Motor neuron (in vitro differentiated cells): ENCODE measurements around the gene EFNA4. TPM values are rescaled to one million over a fixed set of nuclear protein-coding genes. Genes with fewer than 3 reads are reported as not detected.

ENCODE experiments used
- ATAC-seq, 8 experiments: fragments of 200-7000 bp; cut with Tn5 transposase; replicated peaks in 6 of 8; 2 replicates each; pipeline ENCODE4 v1.8.0; 2021; ENCODE audit warnings: mild to moderate bottlenecking in 8 of 8, moderate library complexity in 8 of 8
- H3K27ac ChIP-seq, 2 donors: fragments of 250-450 bp; sonication (Bioruptor Pico); 2 replicates each; pipeline ENCODE4 v1.9.0; 2021; ENCODE audit warnings: antibody characterized with exemption in 2 of 2, mild to moderate bottlenecking in 2 of 2, moderate library complexity in 1 of 2
- H3K4me1 ChIP-seq, 2 donors: fragments of 250-450 bp; sonication (Bioruptor Pico); replicated peaks in 1 of 2; 2 replicates each; pipeline ENCODE4 v1.6.1; 2021; ENCODE audit warnings: antibody characterized with exemption in 2 of 2, mild to moderate bottlenecking in 2 of 2, moderate library complexity in 1 of 2
- H3K4me3 ChIP-seq, 5 donors: fragments of 250-450 bp; sonication (Bioruptor Pico); 2 replicates each; pipeline ENCODE4 v1.9.0; 2021; ENCODE audit warnings: antibody characterized with exemption in 5 of 5, mild to moderate bottlenecking in 5 of 5, moderate library complexity in 4 of 5
- WGBS, 10 experiments: fragments of 450-650 bp; shearing (Covaris generic); methylation state at CpG; one replicate each; pipeline ENCODE4 v1.0.0; 2022; 5-methylcytosine and 5-hydroxymethylcytosine counted together
- in situ Hi-C, 9 experiments: fragments of 400-800 bp; cut with MboI; loops; one replicate each; pipeline ENCODE4 v1.15.0; 2021; ENCODE audit warnings: low sequenced_read_pairs in 9 of 9, low pct_unique_long_range_greater_than_20kb in 2 of 9; ENCODE audit not compliant: unreplicated experiment in 9 of 9
- total RNA-seq, 8 experiments: library from RNA; unstranded; fragments of 300-600 nt; gene quantifications; 2 replicates each; pipeline versions ENCODE4 v1.2.3 to v1.2.4, GENCODE V29; 2022

Gene EFNA4
- total RNA-seq, 8 experiments from 2014 or later = 5.4 to 10.9 (median 7.7) TPM

GRCh38 chr1:155092131-155092530, 28.6 kb downstream of the EFNA4 start:
- in situ Hi-C loops = loop anchor here in 4 of 9 experiments (5.0 to 10.0 kb wide), 2 partner anchors 73 to 75 kb away; no protein-coding TSS in a partner anchor
- H3K27ac ChIP-seq = no peak overlapping the region
- peak in 2 of 8 experiments; percentile 2 to 12 for ATAC-seq

GRCh38 chr1:155092641-155093040, 29.1 kb downstream of the EFNA4 start:
- in situ Hi-C loops = loop anchor here in 4 of 9 experiments (5.0 to 10.0 kb wide), 2 partner anchors 72 to 75 kb away; no protein-coding TSS in a partner anchor
- no peak for ATAC-seq
- peaks cover 3 to 17% of the 10 kb centered on the region in 2 donors for H3K4me1 ChIP-seq
- no peak overlapping the region for H3K27ac ChIP-seq
- no peak overlapping the region for H3K4me3 ChIP-seq
- 0 to 93% (median 68%) methylated on average over 1 to 5 of the region's 12 CpGs; no CpG with 5 or more reads in 3 of the 10 experiments for WGBS, 10 experiments

More at GRCh38 chr1:155092131-155092530, 28.6 kb downstream of the EFNA4 start:
- Histone ChIP-seq H3K4me1 (peaks cover 3 to 17% of the 10 kb centered on the region in 2 donors), H3K4me3 (no peak overlapping the region)
- WGBS, 10 experiments = 40 to 100% (median 70%) methylated on average over 1 of the region's 6 CpGs; no CpG with 5 or more reads in 6 of the 10 experiments

- peak; percentile 42 to 70 (median 61) for ATAC-seq
- in situ Hi-C loops = loop anchor here in 4 of 9 experiments (5.0 to 10.0 kb wide), 2 partner anchors 71 to 73 kb away; no protein-coding TSS in a partner anchor
- WGBS, 10 experiments = 0 to 80% (median 16%) methylated on average over 2 to 7 of the region's 13 CpGs
- Histone ChIP-seq H3K4me1 (peaks cover 3 to 17% of the 10 kb centered on the region in 2 donors), H3K4me3 (no peak overlapping the region), H3K27ac (no peak overlapping the region)
These were observed 30.5 kb downstream of the EFNA4 start for GRCh38 chr1:155093911-155094621.

- 33 to 100% (median 76%) methylated on average over 1 to 2 of the region's 2 CpGs for WGBS, 10 experiments
- no peak overlapping the region for H3K4me3 ChIP-seq
- no peak overlapping the region for H3K27ac ChIP-seq
- in situ Hi-C loops = loop anchor here in 4 of 9 experiments (5.0 to 10.0 kb wide), 2 partner anchors 70 to 73 kb away; no protein-coding TSS in a partner anchor
- ATAC-seq = no peak
- peaks cover 3 to 17% of the 10 kb centered on the region in 2 donors for H3K4me1 ChIP-seq
These were observed 31.0 kb downstream of the EFNA4 start for GRCh38 chr1:155094622-155094948.

DNA sequence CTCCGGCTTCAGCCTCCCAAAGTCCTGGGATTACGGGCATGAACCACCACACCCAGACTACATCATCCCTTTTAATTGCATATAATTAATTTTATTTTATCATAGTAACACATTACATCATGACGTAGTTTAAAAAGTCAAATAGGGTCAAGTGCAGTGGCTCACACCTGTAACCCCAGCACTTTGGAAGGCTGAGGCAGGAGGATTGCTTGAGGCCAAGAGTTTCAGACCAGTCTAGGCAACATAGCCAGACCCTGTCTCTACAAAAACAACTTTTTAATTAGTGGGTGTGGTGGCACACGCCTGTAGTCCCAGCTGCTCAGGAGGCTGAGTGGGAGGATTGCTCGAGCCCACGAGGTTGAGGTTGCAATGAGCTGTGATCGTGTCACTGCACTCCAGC, 35.8 kb downstream of the EFNA4 start:
- no peak for ATAC-seq
- in situ Hi-C loops = loop anchor here in 3 of 9 experiments (10.0 kb wide), 1 partner anchor 65 kb away; no protein-coding TSS in a partner anchor
- 40 to 100% (median 83%) methylated on average over 1 to 7 of the region's 7 CpGs for WGBS, 10 experiments
- Histone ChIP-seq H3K4me1 (peaks cover 2% of the 10 kb centered on the region in 2 donors), H3K27ac (no peak overlapping the region), H3K4me3 (no peak overlapping the region)

DNA sequence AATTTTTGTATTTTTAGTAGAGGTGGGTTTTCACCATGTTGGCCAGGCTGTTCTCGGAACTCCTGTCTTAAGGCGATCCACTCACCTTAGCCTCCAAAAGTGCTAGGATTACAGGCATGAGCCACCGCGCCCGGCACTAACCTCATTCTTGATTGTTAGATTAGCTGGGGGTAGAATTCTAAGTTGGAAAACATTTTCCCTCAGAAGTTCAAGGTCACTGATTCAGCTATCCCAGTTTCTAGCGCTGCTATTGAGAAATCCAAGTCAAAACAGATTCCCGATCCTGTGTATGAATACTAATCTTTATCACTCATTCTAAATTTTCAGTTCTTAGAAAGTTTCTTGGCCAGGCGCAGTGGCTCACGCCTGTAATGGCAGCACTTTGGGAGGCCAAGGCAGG, 39.8 kb downstream of the EFNA4 start:
- 64 to 100% (median 79%) methylated on average over 1 to 8 of the region's 9 CpGs; no CpG with 5 or more reads in 3 of the 10 experiments for WGBS, 10 experiments
- Histone ChIP-seq H3K4me3 (no peak overlapping the region), H3K4me1 (no peaks in the 10 kb centered on the region), H3K27ac (no peak overlapping the region)
- no peak for ATAC-seq
- in situ Hi-C loops = loop anchor here in 1 of 9 experiments (10.0 kb wide), 1 partner anchor 61 kb away; no protein-coding TSS in a partner anchor

- no peaks in the 10 kb centered on the region for H3K4me1 ChIP-seq
- H3K4me3 ChIP-seq = no peak overlapping the region
- no peak for ATAC-seq
- 35 to 73% (median 51%) methylated on average over 2 to 7 of the region's 7 CpGs; no CpG with 5 or more reads in 1 of the 10 experiments for WGBS, 10 experiments
- in situ Hi-C loops = loop anchor here in 1 of 9 experiments (10.0 kb wide), 1 partner anchor 60 kb away; no protein-coding TSS in a partner anchor
- H3K27ac ChIP-seq = no peak overlapping the region
These were observed 41.3 kb downstream of the EFNA4 start for GRCh38 chr1:155104605-155105534.

DNA sequence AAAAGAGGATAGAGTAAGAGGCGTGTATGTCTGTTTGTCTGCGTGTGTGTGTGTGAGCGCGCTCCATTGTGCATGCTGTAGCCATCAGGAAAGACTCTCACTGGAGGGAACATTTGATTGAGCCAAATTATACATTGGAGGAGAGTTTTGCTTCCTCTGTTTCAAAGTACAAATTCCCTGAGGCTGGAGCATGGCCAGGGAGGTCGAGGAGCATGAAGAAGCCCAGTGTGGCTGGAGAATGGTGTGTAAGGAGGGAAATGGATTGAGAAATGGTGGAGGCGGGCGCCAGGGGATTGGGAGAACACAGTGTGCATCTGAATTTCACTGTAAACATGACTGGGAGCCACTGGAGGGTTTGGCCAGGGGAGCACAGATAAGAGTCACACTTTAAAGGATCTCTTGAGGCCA, 42.1 kb downstream of the EFNA4 start:
- Histone ChIP-seq H3K4me1 (no peaks in the 10 kb centered on the region), H3K27ac (no peak overlapping the region), H3K4me3 (no peak overlapping the region)
- in situ Hi-C loops = loop anchor here in 1 of 9 experiments (10.0 kb wide), 1 partner anchor 59 kb away; no protein-coding TSS in a partner anchor
- 27 to 100% (median 61%) methylated on average over 2 to 7 of the region's 7 CpGs; no CpG with 5 or more reads in 2 of the 10 experiments for WGBS, 10 experiments
- no peak for ATAC-seq

- no peak overlapping the region for H3K4me3 ChIP-seq
- no peaks in the 10 kb centered on the region for H3K4me1 ChIP-seq
- WGBS, 10 experiments = 22 to 100% (median 59%) methylated on average over 1 to 6 of the region's 6 CpGs; no CpG with 5 or more reads in 1 of the 10 experiments
- no peak for ATAC-seq
- H3K27ac ChIP-seq = no peak overlapping the region
- in situ Hi-C loops = loop anchor here in 1 of 9 experiments (10.0 kb wide), 1 partner anchor 58 kb away; no protein-coding TSS in a partner anchor
These were observed 43.3 kb downstream of the EFNA4 start for GRCh38 chr1:155106862-155107261.

GRCh38 chr1:155107309-155108264, 44.0 kb downstream of the EFNA4 start:
- in situ Hi-C loops = loop anchor here in 1 of 9 experiments (10.0 kb wide), 1 partner anchor 57 kb away; no protein-coding TSS in a partner anchor
- no peak overlapping the region for H3K27ac ChIP-seq
- no peaks in the 10 kb centered on the region for H3K4me1 ChIP-seq
- 3 to 83% (median 46%) methylated on average over 2 to 11 of the region's 12 CpGs for WGBS, 10 experiments
- no peak for ATAC-seq
- no peak overlapping the region for H3K4me3 ChIP-seq

GRCh38 chr1:155108296-155108695, 44.8 kb downstream of the EFNA4 start:
- Histone ChIP-seq H3K4me1 (no peaks in the 10 kb centered on the region), H3K4me3 (no peak overlapping the region), H3K27ac (no peak overlapping the region)
- in situ Hi-C loops = loop anchor here in 1 of 9 experiments (10.0 kb wide), 1 partner anchor 57 kb away; no protein-coding TSS in a partner anchor
- 30 to 100% (median 90%) methylated on average over 1 to 5 of the region's 5 CpGs; no CpG with 5 or more reads in 1 of the 10 experiments for whole genome bisulfite sequencing, 10 experiments
- ATAC-seq = no peak
